Urothelium cell line (cell line): ENCODE results near the gene CHST7.

Source experiments
- DNase-seq: peaks from one replicate; pipeline ENCODE4 v3.0.0; 2011; ENCODE audit warnings: low spot score, mixed read lengths
- FAIRE-seq: peaks from 2 replicates; lab custom pipeline; 2011; peaks lifted over from hg19 to GRCh38; lab: Jason Lieb, UNC

The CHST7 gene

DNA sequence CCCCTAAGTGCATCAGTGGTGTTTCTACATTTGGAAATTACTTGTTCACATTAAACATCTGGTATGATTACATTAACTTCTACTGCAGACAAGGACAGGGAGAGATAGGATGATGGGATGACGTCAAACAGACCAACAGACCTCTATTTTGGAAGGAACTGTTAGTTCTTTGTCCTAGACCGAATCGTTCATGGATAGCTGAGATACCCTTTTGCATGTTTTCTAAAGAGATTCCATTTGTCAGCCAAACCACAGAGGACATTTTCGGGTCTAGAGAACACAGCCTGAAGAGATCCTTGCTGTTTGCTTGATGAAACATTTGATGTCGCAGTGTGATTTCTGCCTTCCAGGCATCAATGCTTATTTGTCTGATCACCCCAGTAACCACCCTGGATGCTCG lies 27.7 kb downstream of the CHST7 start:
- DNase-seq (no peak), FAIRE-seq (no peak)

DNA sequence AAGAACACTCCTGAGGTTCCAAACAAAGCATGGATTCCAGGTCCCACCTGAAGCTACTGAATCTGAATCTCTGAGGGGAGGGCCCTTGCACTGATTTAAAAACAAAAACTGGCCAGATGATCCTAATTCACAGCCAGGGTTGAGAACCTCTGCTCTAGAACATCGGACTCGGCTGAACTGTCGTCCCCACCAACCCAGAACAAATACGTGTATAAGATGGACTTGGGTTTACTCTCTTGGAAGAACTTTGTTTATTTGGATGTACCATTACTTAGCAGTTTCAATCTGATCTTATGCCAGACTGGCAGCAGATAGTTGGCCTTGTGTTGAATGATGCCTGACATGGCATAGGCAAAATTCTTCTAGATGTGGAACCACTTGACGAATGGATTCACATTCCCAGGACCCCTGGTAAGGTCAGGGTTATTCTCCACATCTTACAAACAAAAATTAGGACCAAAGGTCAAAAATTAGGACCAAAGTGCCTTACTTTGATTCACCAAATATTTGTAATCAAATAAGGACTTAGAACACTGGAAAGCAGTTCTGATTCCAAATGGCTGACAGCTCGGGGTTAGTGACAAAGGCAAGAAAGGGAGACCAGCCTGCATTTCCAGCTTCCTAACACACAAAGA lies 29.0 kb downstream of the CHST7 start:
- no peak for DNase-seq
- FAIRE-seq: no peak

DNA sequence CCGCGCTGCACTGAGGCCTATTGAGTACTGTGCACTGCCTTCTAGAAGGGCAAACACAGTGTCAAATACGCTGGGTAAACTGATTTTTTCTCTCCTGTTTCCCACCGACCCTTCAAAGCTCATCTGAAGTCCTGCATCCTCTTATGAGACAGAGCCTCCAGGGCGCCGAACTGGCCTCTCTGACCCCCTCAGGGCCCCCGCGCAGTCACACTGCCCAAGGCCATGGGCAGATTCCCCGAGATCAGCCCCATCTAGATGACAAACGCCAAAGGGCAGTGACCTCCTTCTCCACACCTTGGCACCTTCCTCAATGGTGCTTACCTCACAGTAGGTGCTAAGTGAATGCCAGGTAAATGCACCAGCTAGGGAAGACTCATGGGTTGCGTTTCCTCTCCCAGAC lies 34.4 kb downstream of the CHST7 start:
- DNase-seq: no peak
- no peak for FAIRE-seq

DNA sequence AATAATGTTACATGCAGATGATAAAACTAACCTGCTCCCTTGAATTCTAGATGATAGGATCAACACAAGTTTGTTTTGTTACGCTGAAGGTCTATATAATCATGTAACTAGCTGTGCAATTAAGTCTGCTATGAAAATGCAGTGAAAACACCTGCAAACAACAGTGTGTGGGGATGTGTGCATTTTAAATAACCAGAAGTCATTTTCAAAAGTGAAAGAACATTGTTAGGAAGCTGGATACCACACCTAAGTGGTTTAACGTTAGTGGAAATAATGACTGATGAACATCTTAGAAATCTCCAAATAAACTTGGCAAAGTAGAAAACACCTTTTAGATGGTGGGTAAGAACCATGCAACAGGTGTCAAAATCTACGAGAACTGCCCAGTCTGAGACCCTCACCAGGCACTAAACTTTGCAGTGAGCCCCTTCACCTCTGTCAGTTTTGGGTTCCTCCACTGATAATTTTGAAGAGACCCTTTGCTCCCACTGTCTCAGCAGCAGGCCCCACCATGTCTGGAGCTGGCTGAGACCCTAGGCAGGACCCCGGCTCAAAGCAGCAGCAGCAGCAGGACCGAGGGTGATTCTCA lies 36.6 kb downstream of the CHST7 start:
- DNase-seq: no peak
- no peak for FAIRE-seq

DNA sequence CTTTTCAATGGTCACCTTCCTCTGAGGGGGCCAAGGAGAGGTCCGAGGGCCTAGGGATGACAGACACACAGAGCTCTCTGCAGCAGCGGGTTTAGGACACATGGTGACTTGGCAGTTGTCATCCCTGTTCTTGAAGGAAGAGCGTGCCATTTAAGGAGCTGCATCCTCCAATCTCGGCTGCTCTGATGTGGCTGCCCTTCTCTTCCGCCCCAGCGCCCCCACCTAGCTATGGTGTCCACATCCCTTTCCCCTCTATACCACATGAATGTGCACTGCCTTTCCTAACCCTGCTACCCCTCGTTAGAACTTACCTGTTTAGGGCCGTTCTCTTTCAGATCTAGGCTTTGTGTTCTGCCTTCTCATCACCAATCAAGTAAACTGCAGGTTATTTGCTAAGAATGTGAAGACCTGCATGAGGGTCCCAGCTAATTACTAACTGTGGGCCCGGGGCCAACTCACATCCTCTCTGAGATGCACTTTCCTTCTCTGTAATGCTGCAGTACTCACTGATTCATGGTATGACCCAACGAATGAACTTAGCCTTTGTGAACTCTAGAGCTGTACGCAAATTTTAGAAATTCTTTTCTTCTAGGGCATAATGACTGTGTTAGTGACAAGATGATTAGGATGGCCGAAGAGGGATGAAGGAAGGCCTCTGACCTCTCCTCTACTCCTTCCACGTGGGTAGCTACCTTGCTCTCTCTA lies 38.2 kb downstream of the CHST7 start:
- DNase-seq (no peak), FAIRE-seq (no peak)

DNA sequence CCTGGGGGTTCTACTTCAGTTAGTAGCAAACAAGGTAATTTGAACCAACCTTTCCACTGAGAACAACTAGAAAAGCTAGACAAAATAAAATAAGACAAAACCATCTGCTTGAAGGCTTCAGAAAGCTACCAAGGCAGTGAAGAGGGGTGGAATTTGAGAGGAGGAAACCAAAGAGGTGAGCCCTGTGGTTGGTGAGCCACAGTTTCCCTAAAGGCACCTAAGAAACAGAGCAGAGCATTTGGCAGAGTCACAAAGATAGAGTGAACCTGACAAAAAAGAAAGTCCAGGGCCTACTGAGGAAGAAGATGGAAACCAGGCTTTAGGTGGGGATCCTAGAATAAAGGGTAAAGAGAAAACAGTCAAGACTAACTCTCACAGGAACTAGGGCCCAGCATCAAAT lies 44.3 kb downstream of the CHST7 start:
- FAIRE-seq (no peak), DNase-seq (no peak)

DNA sequence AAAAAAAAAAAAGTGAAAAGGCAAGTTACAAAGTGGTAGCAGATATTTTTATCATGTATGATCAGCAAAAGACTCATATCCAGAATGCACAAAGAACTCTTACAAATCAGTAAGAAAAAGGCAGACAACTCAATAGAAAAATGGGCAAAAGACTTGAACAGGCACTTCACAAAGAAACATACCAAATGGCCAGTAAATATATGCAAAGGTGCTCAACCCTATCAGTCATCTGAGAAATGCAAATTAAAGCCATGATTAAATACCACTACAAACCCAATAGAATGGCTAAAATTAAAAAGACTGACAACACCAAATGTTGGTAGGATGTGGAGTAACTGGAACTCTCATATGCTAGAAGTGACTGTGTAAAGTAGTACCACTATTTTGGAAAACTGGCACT lies 45.4 kb downstream of the CHST7 start:
- DNase-seq: no peak
- FAIRE-seq: no peak

DNA sequence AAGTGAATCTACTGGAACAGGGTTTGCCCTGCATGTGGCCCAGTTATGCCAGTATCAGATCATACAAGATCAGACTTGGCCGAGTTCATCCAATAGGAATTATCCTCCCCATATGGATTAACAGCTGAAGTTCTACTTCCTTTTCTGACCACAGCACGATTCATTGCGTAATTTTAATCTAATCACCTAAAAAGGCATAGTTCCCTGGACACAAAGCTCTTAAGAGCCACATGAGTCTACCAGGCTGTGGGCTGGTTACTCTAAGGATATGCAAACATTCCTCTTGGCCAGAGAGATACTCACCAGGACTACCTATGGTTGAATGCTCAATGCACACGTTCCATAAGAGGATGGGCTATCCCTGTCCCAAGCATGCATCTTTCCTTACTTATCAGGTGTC lies 46.9 kb downstream of the CHST7 start:
- DNase-seq: no peak
- FAIRE-seq: no peak

DNA sequence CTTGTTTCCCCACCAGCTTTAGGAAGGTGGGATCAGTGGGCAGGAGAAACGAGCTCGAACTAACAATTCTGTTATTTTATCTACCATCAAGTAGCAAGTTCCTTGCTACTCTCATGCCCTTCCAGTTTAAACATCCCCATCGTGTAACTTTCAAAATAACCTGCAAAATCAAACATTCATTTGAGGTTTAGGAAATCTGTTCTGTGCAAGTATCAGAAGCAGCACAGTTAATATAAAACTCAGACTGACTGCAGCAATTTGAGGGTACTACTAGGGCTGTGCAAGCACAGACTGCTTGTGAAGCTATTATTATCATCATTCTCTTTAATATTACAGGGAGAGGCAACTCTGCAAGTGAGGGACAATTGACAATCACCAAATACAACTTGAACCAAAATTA lies 48.0 kb downstream of the CHST7 start:
- DNase-seq (no peak), FAIRE-seq (no peak)

DNA sequence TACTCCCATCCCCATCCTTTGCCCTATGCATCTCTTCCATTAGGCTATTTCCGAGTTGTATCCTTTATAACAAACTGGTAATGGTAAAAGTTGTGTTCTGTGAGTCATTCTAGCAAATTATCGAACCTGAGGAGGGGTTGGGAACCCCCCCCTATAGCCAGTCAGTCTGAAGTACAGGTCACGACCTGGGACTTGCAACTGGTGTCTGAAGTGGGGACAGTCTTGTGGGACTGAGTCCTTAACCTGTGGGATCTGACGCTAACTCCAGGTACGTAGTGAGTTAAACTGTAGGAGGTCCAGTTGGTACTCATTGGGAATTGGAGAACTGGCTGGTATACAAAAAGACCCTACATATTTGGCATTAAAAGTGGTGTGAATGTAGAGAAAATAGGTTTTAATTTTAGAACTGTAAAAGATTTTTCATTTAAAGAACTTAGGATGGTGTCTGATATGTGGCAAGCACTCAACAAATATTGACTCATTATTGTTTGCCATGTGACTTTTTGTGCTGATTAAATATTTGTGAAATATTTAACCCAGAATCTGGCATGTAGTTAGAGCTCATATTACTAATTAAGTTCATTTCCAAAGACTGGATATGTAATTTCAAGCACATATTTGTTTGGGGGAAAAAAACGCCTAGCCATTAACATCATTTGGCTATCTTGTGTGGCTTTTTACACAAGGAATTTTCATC lies 50.7 kb downstream of the CHST7 start:
- FAIRE-seq (no peak), DNase-seq (no peak)

DNA sequence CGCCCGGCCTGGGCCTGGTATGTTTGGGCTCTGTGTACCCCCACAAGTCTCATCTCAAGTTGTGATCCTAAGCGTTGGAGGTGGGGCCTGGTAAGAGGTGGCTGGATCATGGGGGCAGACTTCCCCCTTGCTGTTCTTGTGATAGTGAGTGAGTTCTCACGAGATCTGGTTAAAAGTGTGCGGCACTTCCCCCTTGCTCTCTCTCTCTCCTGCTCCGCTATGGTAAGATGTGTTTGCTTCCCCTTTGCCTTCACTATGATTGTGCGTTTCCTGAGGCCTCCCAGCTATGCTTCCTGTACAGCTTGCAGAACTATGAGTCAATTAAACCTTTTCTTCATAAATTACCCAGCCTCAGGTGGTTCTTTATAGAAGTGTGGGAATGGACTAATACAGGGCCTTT lies 53.0 kb downstream of the CHST7 start:
- FAIRE-seq (no peak), DNase-seq (no peak)

DNA sequence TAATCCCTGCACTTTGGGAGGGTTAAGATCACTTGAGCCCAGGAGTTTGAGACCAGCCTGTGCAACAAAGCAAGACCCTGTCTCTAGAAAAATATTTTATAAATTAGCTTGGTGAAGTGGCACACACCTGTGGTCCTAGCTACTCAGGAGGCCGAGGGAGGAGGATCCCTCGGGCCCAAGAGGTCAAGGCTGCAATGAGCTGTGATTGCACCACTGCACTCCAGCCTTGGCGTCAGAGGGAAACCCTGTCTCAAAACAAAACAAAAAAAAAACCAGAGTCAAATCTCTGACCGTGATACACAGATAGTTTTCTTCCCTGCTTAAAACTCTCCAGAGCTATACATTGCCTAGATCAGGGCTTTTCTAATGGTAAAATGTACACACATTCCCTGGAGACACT lies 53.5 kb downstream of the CHST7 start:
- DNase-seq (no peak), FAIRE-seq (no peak)

DNA sequence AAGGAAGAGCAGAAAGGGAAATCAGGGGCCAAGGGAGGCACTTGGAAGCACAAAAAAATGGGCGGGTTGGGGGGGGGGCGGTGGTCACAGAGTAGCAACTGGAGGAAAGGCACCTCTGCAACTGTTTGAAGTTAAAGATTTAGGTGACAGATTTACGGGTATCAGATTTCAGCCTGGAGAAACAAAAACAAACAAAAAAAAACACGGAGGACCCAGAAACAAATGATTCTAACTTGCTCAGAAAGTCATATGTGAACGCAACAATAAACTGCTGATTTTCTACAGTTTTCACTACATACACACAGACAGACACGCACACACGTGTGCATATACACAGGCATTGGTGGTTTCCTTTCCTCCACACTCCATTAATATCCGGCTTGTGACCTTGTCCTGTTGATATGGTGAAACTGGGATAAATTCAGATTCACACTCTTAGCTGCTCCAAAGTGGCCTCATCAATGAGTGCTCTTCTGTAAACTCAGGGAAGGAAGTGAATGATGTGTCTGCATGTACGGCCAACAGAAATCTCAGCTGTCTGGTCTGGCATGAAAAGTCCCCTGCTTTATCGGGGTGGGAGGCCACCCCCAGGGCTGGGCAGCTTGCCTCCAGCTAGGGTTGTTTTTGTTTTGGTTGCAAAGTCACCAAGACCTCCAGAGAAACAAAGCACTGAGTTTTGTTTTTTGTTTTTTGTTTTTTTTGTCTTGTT lies 54.3 kb downstream of the CHST7 start:
- FAIRE-seq: no peak
- DNase-seq: no peak

DNA sequence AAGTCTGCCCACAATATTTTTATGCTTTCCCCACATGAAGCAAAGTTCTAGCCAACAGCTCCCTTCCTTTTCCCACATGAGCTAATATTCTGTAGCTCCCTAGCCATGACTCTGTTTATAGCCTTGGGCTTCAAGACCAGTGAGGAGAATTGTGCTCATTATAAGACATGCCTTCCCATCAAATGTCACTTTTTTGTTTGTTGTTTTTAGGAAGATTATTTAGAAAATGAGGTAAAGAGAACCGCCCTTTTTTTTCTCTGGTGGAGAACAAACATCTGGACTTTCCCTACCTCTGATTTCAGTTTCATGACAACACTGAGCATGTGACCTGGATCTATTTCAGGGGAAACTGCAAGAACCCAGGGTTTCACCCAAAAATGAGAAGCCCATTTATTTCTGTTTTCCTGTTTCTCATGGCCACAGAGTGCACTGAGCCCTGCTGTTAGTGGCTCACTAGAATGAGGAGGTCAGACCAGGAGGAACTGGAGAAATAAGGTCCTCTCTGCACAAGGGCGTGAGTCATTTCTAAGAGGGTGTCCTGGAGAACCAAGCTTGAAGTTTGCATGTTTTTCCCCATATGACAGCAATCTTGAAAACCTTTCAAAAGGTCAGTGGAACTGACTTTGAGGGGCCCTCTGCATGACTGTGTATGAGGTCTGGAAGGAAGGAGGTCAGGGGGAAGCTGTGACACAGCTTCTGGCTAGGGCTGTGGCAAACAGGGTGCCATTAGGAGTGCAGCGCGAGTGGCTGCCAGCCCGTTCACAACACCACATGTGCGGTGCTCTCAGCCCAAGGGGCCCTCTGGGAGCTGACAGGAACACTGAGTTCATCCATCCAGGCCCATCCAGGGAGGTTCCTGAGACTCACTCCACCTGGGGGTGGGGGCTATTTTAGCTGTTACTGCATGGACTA lies 55.2 kb downstream of the CHST7 start:
- FAIRE-seq (no peak), DNase-seq (no peak)

DNA sequence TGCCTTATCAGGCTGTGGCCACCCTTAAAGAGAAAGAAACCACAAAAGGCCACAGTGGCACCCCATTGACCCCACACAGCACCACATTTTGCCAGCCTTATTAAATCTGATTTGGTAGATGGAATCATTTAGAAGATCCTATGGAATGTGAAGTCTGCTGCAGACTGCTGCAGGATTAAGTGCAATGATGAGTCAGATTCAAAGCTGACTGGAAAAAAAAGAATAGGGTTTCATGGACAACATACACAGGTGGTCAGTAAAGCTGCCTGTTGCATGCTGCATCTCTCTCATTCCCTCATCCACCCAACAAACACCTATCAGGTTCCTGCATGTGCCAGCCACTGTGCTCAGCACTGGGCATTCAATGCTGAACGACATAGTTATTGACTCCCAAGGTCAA lies 56.6 kb downstream of the CHST7 start:
- DNase-seq: no peak
- FAIRE-seq: no peak

DNA sequence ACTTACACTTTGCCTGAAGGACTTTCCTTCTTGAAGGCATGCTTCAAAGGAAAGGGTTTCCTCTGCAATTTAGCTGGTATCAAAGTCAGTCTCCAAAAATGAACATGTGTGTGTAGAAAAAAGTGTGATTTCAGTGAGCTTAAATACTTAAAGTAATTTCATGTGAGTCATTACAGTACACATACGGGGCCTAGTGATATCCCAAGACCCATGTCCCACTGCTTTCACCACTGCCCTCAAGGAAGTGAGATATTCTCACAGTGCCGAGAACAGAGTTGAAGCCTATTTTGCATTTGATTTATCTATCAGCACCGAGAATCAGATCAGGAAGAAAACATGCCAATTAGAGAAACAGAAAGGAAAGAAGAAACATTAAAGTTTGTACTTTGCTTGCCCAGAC lies 61.0 kb downstream of the CHST7 start:
- DNase-seq (no peak), FAIRE-seq (no peak)

DNA sequence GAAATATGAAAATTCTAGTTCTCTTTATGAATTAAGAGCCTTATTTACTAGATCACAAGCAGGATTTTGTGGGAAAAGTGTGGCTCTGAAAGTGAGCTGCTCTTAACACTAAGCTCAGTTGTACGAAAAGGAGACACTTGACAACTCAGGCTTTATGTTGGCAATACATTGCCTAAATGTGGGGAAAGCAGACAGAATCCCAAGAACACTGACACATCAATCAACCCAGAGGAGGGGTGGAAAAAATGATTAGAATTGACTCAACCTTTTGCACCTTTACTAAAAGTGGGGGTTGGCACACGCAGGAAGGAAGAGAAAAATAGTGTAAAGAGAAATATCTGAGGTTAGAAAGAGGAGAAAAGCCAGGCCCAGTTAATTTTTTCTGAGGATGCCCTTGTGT lies 61.6 kb downstream of the CHST7 start:
- no peak for FAIRE-seq
- DNase-seq: no peak

DNA sequence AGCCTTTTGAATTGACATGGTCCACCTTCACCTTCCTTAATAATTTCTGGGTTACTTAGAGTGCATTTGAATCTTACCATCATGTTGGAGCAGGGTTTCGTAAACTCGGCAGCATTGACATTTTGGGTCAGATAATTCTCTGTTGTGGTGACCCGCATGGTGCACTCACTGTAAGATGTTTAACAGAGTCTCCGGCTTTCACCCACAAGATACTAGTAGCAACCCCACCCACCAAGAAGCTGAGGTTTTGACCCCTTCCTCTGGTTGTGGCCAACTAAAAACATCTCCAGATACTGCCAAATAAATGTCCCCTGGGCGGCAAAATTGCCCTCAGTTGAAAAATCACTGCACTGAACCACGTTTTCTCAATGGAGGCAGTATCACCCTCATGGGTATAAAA lies 62.7 kb downstream of the CHST7 start:
- DNase-seq (no peak), FAIRE-seq (no peak)

DNA sequence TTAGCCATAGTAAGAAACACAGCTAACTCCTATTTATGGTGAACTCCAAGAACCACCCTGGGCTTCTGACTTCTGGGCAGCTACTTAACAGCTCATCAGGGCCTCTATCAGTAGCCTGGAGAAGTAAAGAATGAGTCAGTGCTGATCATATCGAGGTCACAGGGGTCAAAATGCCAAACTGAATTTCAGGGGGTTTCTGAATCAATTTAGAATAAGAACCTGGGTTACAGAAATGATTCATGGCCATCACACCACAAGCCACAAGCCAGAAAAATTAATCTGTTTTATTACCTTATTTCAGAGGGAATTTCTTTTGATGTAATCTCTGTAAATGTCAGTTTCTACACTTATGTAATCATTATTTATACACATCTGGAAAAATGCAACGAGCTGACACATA lies 64.4 kb downstream of the CHST7 start:
- DNase-seq (no peak), FAIRE-seq (no peak)

DNA sequence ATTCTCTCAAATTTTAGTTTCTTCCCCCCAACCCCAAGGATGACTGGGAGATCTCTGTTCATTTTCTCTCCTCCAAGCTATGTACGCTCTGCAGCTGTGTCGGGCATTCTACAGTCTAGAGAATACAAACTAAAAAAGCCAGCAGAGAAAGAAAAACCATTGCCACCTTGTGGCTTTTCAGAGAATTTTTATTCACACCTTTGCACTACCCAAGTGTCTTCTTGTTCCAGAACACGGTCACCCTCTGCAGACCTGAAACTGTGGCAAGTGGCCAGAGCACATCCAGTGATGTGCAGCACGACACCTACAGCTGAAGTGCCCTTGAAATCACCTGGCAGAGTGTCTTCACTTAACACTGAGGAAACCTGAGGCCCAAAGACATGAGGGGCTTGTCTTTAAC lies 68.6 kb downstream of the CHST7 start:
- no peak for FAIRE-seq
- no peak for DNase-seq
